ENCODE data around the gene BGN. TPM values are rescaled to one million over a fixed set of nuclear protein-coding genes. Genes with fewer than 3 reads are reported as not detected.

The BGN gene
- total RNA-seq, 1 experiment from 2014 or later = 1.2 TPM

- Histone ChIP-seq H3K4ac (ENCODE audit: low read depth, low read length) (no peak overlapping the region), H4K91ac (ENCODE audit: insufficient read length, low read depth, low read length) (no peak overlapping the region), H4K20me1 (ENCODE audit: control insufficient read depth, insufficient read depth, insufficient read length) (no peaks in the 10 kb centered on the region), H3K79me1 (ENCODE audit: insufficient read depth, low read depth, low read length, poor library complexity, severe bottlenecking) (no peaks in the 10 kb centered on the region), H2BK12ac (ENCODE audit: insufficient read length, low read depth, low read length) (no peak overlapping the region), H2BK20ac (ENCODE audit: low read depth, low read length, poor library complexity, severe bottlenecking) (no peak overlapping the region), H3K27ac (ENCODE audit: insufficient read length, low read depth, low read length) (no peak overlapping the region), H3T11ph (ENCODE audit: low read length) (no peak overlapping the region), H3K23me2 (ENCODE audit: insufficient read length, low read depth, low read length, poor library complexity, severe bottlenecking) (no peaks in the 10 kb centered on the region), H3K79me2 (ENCODE audit: insufficient read depth, low read length) (no peaks in the 10 kb centered on the region), H3K9me3 (ENCODE audit: control insufficient read depth, low read depth, low read length) (peaks cover 10% of the 10 kb centered on the region), H2BK120ac (ENCODE audit: low read depth, low read length, poor library complexity, severe bottlenecking) (no peak overlapping the region), H3K14ac (ENCODE audit: insufficient read depth, low read length) (no peak overlapping the region), H3K23ac (ENCODE audit: insufficient read length, low read depth, low read length) (no peak overlapping the region), H3K18ac (ENCODE audit: insufficient read length, low read depth, low read length) (no peak overlapping the region), H3K9ac (ENCODE audit: extremely low read depth, insufficient read length, low read length) (no peak overlapping the region), H3K56ac (ENCODE audit: insufficient read length, low read depth, low read length) (no peak overlapping the region), H4K5ac (ENCODE audit: insufficient read length, low read depth, low read length) (no peak overlapping the region), H3K27me3 (ENCODE audit: insufficient read depth, low read length) (no peaks in the 10 kb centered on the region), H2BK15ac (ENCODE audit: low read depth, low read length) (no peak overlapping the region), H2AK5ac (ENCODE audit: insufficient read length, low read length) (no peak overlapping the region), H2BK5ac (ENCODE audit: insufficient read length, low read length) (no peak overlapping the region), H2AFZ (ENCODE audit: low read length) (no peak overlapping the region), H4K8ac (replicated peaks; ENCODE audit: insufficient read length, low read depth, low read length) (no peak overlapping the region), H3K4me2 (ENCODE audit: insufficient read depth, insufficient read length, low read length) (no peak overlapping the region), H3K4me1 (ENCODE audit: insufficient read depth, low read length) (no peaks in the 10 kb centered on the region)
- TF ChIP-seq CTCF (conservative IDR thresholded peaks at IDR 0.05) = no peak
- WGBS (ENCODE audit: extremely low coverage, insufficient read length, low lambda C conversion rate) = no CpG with 5 or more reads among the region's 35 CpGs
- H3K9me3 Mint-ChIP-seq = peaks cover 44 to 64% of the 10 kb centered on the region in 2 experiments
- peaks cover 4% of the 10 kb centered on the region; the same call in 1 of the 2 replicates for H3K27me3 Mint-ChIP-seq (ENCODE audit: low read depth)
- H3K36me3 Mint-ChIP-seq (ENCODE audit: insufficient read depth in 1 of 3, low read depth in 3 of 3) = peaks cover 5 to 7% (median 5%) of the 10 kb centered on the region in 3 experiments; a peak in 4 of 7 replicates
- no peak overlapping the region for H3K27ac Mint-ChIP-seq
- no peak overlapping the region for H3K4me3 Mint-ChIP-seq
- no peak for DNase-seq
- H3K4me1 Mint-ChIP-seq = no peaks in the 10 kb centered on the region
These were observed 49.5 kb upstream of the BGN start for GRCh38 chrX:153445106-153445855.
